ENCODE results near the gene HAUS3. TPM values are rescaled to one million over a fixed set of nuclear protein-coding genes. Genes with fewer than 3 reads are reported as not detected.

Gene HAUS3
- total RNA-seq, 1 experiment from 2014 or later: 17.3 TPM

DNA sequence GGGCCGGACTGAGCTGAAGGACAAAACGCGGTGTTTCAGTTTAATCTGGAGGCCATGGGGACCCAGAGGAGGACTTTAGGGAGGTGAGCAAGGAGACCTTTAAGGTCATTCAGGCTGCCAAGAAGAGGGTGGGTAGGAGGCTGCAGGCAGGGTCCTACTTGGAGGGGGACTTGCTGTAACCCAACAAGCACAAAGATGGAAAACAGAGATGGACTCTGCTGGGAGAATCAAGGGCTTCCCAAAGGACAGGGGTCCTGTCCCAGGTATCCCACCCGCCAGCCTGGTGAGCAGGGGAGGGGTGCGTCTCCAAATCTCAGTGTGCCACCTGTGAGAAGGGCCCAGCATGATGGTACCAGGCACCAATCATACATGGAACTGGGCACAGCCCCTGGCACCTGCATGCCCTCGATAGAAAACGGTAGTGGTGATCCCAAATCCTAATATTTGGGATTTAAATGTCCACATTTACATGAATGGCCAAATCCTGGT is 3.9 kb upstream of the HAUS3 start:
- POLR2A ChIA-PET: no interaction called here
- no peak for ATAC-seq
- no TSS peak for BruUV-seq (replicated peaks)
- Histone ChIP-seq H3K9me2 (ENCODE audit: insufficient read depth) (no peaks in the 10 kb centered on the region), H3K27ac (ENCODE audit: low read depth, low read length) (no peak overlapping the region), H3K79me2 (ENCODE audit: insufficient read depth, low read length) (peaks cover 9% of the 10 kb centered on the region), H3K4me1 (ENCODE audit: control insufficient read depth in 1 of 2, insufficient read depth in 2 of 2, low read length in 2 of 2) (peaks cover 3 to 22% of the 10 kb centered on the region in 2 experiments; a peak in 3 of 4 replicates), H3K9ac (ENCODE audit: low read length) (no peak overlapping the region), H3K4me3 (replicated peaks in 1 of 2; ENCODE audit: low read depth in 1 of 2, low read length in 2 of 2) (no peak overlapping the region), H2AFZ (ENCODE audit: low read depth, low read length, poor library complexity, severe bottlenecking) (no peak overlapping the region), H3K27me3 (ENCODE audit: insufficient read depth, low read length) (no peaks in the 10 kb centered on the region), H3K9me3 (ENCODE audit: control insufficient read depth in 1 of 2, insufficient read depth in 1 of 2, low read depth in 1 of 2, low read length in 2 of 2) (no peaks in the 10 kb centered on the region), H3K36me3 (ENCODE audit: control insufficient read depth in 1 of 2, insufficient read depth in 2 of 2, low read length in 2 of 2) (no peaks in the 10 kb centered on the region), H4K20me1 (ENCODE audit: insufficient read depth) (peaks cover 9% of the 10 kb centered on the region; the same call in 1 of the 2 replicates), H3K4me2 (ENCODE audit: low read length) (no peak overlapping the region)
- RAD21 ChIA-PET (ENCODE audit: low non-redundant PET in 1 of 2, low total read pairs in 2 of 2, uncharacterized antibody in 2 of 2, unreplicated experiment in 2 of 2): no interaction called here
- intact Hi-C loops (cut with micrococcal nuclease): no loop called here
- no peak for TF ChIP-seq POLR2AphosphoS5 (IDR thresholded peaks at IDR 0.05; ENCODE audit: low read depth, low read length)
- no peak for TF ChIP-seq ZFX (IDR thresholded peaks at IDR 0.05)
- no peak for TF ChIP-seq EZH2 (IDR thresholded peaks at IDR 0.05)
- TF ChIP-seq JUND (IDR thresholded peaks at IDR 0.05): no peak
- TF ChIP-seq SP1 (IDR thresholded peaks at IDR 0.05; ENCODE audit: low read depth): no peak
- TF ChIP-seq TCF7L2 (IDR thresholded peaks at IDR 0.05; ENCODE audit: borderline replicate concordance, extremely low read depth, insufficient read depth, insufficient read length): no peak
- no peak for TF ChIP-seq CBX3 (IDR thresholded peaks at IDR 0.05; ENCODE audit: low read depth)
- TF ChIP-seq EZH2phosphoT487 (IDR thresholded peaks at IDR 0.05; ENCODE audit: borderline replicate concordance): no peak
- CTCF ChIA-PET: no interaction called here
- DNase-seq (ENCODE audit: low read depth, low spot score): no peak

DNA sequence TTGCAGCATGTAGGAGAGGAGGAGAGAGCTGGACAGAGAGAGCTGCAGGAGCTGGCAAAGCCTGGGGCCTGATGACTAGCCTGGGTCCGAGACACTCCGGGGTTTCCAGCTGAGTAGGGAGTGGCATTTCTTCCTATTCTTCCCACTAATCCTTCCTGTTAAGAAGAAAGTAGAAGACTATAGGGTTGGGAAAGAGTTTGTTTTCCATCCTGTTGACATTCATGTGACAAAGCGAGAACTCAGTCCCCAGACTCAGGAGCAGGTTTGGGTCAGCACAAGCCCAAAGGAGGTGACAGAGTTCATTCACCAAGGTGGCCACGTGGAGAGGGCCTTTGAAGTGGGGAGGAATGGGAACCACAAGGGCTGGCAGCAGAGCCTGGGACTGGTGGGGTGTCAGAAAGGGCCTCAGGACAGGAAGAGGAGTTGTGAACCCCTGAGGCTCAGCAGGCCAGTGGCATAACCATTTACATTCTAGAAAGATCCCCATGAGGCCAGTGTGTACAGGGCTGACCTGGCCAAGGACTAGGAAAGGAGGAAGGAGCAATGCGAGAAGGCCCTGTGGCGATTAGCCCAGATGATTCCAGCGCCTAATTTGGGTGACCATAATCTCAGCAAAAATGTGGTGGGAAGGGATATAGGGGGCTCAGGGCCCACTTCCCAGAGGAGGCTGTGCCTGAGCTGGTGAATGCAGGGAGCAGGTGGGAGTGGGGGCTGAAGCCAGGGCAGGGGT is 3.3 kb upstream of the HAUS3 start:
- Histone ChIP-seq H4K20me1 (ENCODE audit: insufficient read depth) (peaks cover 13% of the 10 kb centered on the region; the same call in 1 of the 2 replicates), H3K36me3 (ENCODE audit: control insufficient read depth in 1 of 2, insufficient read depth in 2 of 2, low read length in 2 of 2) (peaks cover 0 to under 1% of the 10 kb centered on the region in 2 experiments; a peak in 1 of 4 replicates), H3K4me1 (ENCODE audit: control insufficient read depth in 1 of 2, insufficient read depth in 2 of 2, low read length in 2 of 2) (peaks cover 7 to 27% of the 10 kb centered on the region in 2 experiments; a peak in 3 of 4 replicates), H3K79me2 (ENCODE audit: insufficient read depth, low read length) (peaks cover 15% of the 10 kb centered on the region), H3K27ac (ENCODE audit: low read depth, low read length) (no peak overlapping the region), H3K4me2 (ENCODE audit: low read length) (no peak overlapping the region), H3K9ac (ENCODE audit: low read length) (no peak overlapping the region), H2AFZ (ENCODE audit: low read depth, low read length, poor library complexity, severe bottlenecking) (no peak overlapping the region), H3K4me3 (replicated peaks in 1 of 2; ENCODE audit: low read depth in 1 of 2, low read length in 2 of 2) (no peak overlapping the region), H3K9me2 (ENCODE audit: insufficient read depth) (no peaks in the 10 kb centered on the region), H3K27me3 (ENCODE audit: insufficient read depth, low read length) (no peaks in the 10 kb centered on the region), H3K9me3 (ENCODE audit: control insufficient read depth in 1 of 2, insufficient read depth in 1 of 2, low read depth in 1 of 2, low read length in 2 of 2) (no peaks in the 10 kb centered on the region)
- RAD21 ChIA-PET (ENCODE audit: low non-redundant PET in 1 of 2, low total read pairs in 2 of 2, uncharacterized antibody in 2 of 2, unreplicated experiment in 2 of 2): no interaction called here
- no peak for TF ChIP-seq POLR2AphosphoS5 (IDR thresholded peaks at IDR 0.05; ENCODE audit: low read depth, low read length)
- TF ChIP-seq TCF7L2 (IDR thresholded peaks at IDR 0.05; ENCODE audit: borderline replicate concordance, extremely low read depth, insufficient read depth, insufficient read length): no peak
- no peak for TF ChIP-seq EZH2phosphoT487 (IDR thresholded peaks at IDR 0.05; ENCODE audit: borderline replicate concordance)
- TF ChIP-seq CEBPB (IDR thresholded peaks at IDR 0.05; ENCODE audit: low read depth): no peak
- TF ChIP-seq MAX (IDR thresholded peaks at IDR 0.05): no peak
- TF ChIP-seq POLR2A (IDR thresholded peaks at IDR 0.05; ENCODE audit: borderline replicate concordance, extremely low read depth, insufficient read depth, insufficient read length): no peak
- TF ChIP-seq SP1 (IDR thresholded peaks at IDR 0.05; ENCODE audit: low read depth): no peak
- no peak for TF ChIP-seq FOSL1 (IDR thresholded peaks at IDR 0.05; ENCODE audit: low read depth)
- no peak for TF ChIP-seq EZH2 (IDR thresholded peaks at IDR 0.05)
- CTCF ChIA-PET: no interaction called here
- intact Hi-C loops (cut with micrococcal nuclease): no loop called here
- ATAC-seq: no peak
- DNase-seq (ENCODE audit: low read depth, low spot score): no peak
- BruUV-seq (replicated peaks): no TSS peak
- POLR2A ChIA-PET: no interaction called here
